Measurements from ENCODE around the gene RET. TPM values are rescaled to one million over a fixed set of nuclear protein-coding genes. Genes with fewer than 3 reads are reported as not detected.
A peak's percentile ranks its signal among the peaks of the same experiment; 100 is the strongest.

Gene RET
- total RNA-seq, 1 experiment from 2014 or later: 21.4 TPM

- Mint-ChIP-seq H3K27ac (no peak overlapping the region), H3K9me3 (no peaks in the 10 kb centered on the region), H3K4me1 (peaks cover 7% of the 10 kb centered on the region), H3K4me3 (no peak overlapping the region), H3K27me3 (ENCODE audit: low read depth) (peaks cover 3% of the 10 kb centered on the region; the same call in 1 of the 2 replicates), H3K36me3 (no peaks in the 10 kb centered on the region)
- no peak for ATAC-seq
- POLR2A ChIA-PET: no interaction called here
- TF ChIP-seq AFF4 (CRISPR knock-in tag; IDR thresholded peaks at IDR 0.05; ENCODE audit: borderline replicate concordance): no peak
- TF ChIP-seq NFYB (CRISPR knock-in tag; conservative IDR thresholded peaks at IDR 0.05; ENCODE audit: low read depth): no peak
- TF ChIP-seq MXD4 (CRISPR knock-in tag; IDR thresholded peaks at IDR 0.05; ENCODE audit: borderline replicate concordance): no peak
- TF ChIP-seq SMAD4 (CRISPR knock-in tag; IDR thresholded peaks at IDR 0.05): no peak
- TF ChIP-seq RORB (CRISPR knock-in tag; IDR thresholded peaks at IDR 0.05): no peak
- no peak for TF ChIP-seq CREB1 (CRISPR knock-in tag; IDR thresholded peaks at IDR 0.05)
- no peak for TF ChIP-seq ATF6 (CRISPR knock-in tag; IDR thresholded peaks at IDR 0.05)
- CTCF ChIA-PET: no interaction called here
- peak; percentile 6 for DNase-seq (ENCODE audit: low spot score)
Measured at GRCh38 chr10:43057231-43057711, 19.6 kb upstream of the RET start.

GRCh38 chr10:43057831-43058340, 19.0 kb upstream of the RET start:
- no peak overlapping the region for H3K4me3 Mint-ChIP-seq
- H3K27me3 Mint-ChIP-seq (ENCODE audit: low read depth): peaks cover 3% of the 10 kb centered on the region; the same call in 1 of the 2 replicates
- no peaks in the 10 kb centered on the region for H3K36me3 Mint-ChIP-seq
- ChIA-PET POLR2A (no interaction called here), CTCF (interaction anchor here (0.6 kb wide), 1 partner anchor 145 kb away, joined by 4 read pairs; no protein-coding TSS in a partner anchor)
- H3K4me1 Mint-ChIP-seq: peaks cover 2% of the 10 kb centered on the region; the same call in 1 of the 2 replicates
- ATAC-seq: no peak
- no peak for TF ChIP-seq ARID4B (CRISPR knock-in tag; IDR thresholded peaks at IDR 0.05; ENCODE audit: borderline replicate concordance)
- no peak for TF ChIP-seq PRRX2 (CRISPR knock-in tag; IDR thresholded peaks at IDR 0.05)
- no peak for TF ChIP-seq FOXP1 (CRISPR knock-in tag; IDR thresholded peaks at IDR 0.05; ENCODE audit: borderline replicate concordance)
- no peak for TF ChIP-seq SP1 (CRISPR knock-in tag; conservative IDR thresholded peaks at IDR 0.05)
- no peak for TF ChIP-seq EMX1 (CRISPR knock-in tag; IDR thresholded peaks at IDR 0.05)
- no peak for TF ChIP-seq ETV6 (CRISPR knock-in tag; IDR thresholded peaks at IDR 0.05)
- no peak for TF ChIP-seq RORB (CRISPR knock-in tag; IDR thresholded peaks at IDR 0.05)
- no peak for TF ChIP-seq ZNF138 (CRISPR knock-in tag; conservative IDR thresholded peaks at IDR 0.05)
- TF ChIP-seq E2F4 (CRISPR knock-in tag; IDR thresholded peaks at IDR 0.05; ENCODE audit: borderline replicate concordance, low read depth): no peak
- H3K27ac Mint-ChIP-seq: no peak overlapping the region
- no peak for DNase-seq (ENCODE audit: low spot score)
- H3K9me3 Mint-ChIP-seq: no peaks in the 10 kb centered on the region
